Hepatocyte (in vitro differentiated cells): ENCODE results near the gene MIEF1.

Experiments used
- EZH2 ChIP-seq: fragments of 200-600 bp; sonication (generic); IDR thresholded peaks from 2 replicates; pipeline ENCODE4 v1.6.1; 2016; ENCODE audit warnings: antibody characterized with exemption, mild to moderate bottlenecking, borderline replicate concordance
- EZH2phosphoT487 ChIP-seq: fragments of 200-600 bp; sonication (generic); IDR thresholded peaks from one replicate; pipeline ENCODE4 v1.6.1; 2018; ENCODE audit warnings: antibody characterized with exemption, mild to moderate bottlenecking, low read depth, moderate library complexity; ENCODE audit not compliant: unreplicated experiment, severe bottlenecking
- TF ChIP-seq, protein P1 (sequence below): fragments of 200-600 bp; sonication (generic); IDR thresholded peaks from 2 replicates; pipeline ENCODE4 v1.5.1; 2016; ENCODE audit warnings: antibody characterized with exemption, mild to moderate bottlenecking; ENCODE audit not compliant: poor library complexity

DNA sequence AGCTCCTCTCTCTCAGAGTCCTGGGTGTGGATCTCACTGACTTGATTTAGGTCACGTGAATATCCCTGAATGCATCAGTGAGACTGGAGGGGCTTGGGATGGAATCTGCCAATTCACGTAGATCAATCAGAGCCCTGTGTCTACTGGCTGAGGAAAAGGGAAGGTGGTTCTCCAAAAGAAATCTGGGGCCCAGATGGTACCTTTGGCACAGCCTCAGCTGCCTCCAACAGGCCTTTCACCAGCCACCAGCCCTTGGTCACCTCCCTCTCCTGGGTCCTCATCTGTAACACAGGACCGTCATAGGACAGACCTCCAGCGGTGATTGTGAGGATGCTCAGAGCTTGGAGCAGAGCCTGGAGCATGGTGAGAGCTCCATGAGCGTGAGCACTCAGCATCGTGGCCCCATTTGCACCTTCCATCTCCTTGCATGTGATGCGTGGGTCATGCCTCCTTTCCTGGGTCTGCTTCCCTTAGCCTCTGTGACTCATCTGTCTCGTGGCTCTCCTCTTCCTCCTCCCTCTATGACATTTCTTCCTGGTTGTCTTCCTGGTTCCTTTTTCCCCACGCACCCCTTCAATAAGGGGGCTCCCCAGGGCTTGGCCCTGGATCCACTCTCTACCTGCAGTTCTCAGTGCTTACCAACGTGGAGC is 7.5 kb upstream of the MIEF1 start:
- TF ChIP-seq, protein P1, sequence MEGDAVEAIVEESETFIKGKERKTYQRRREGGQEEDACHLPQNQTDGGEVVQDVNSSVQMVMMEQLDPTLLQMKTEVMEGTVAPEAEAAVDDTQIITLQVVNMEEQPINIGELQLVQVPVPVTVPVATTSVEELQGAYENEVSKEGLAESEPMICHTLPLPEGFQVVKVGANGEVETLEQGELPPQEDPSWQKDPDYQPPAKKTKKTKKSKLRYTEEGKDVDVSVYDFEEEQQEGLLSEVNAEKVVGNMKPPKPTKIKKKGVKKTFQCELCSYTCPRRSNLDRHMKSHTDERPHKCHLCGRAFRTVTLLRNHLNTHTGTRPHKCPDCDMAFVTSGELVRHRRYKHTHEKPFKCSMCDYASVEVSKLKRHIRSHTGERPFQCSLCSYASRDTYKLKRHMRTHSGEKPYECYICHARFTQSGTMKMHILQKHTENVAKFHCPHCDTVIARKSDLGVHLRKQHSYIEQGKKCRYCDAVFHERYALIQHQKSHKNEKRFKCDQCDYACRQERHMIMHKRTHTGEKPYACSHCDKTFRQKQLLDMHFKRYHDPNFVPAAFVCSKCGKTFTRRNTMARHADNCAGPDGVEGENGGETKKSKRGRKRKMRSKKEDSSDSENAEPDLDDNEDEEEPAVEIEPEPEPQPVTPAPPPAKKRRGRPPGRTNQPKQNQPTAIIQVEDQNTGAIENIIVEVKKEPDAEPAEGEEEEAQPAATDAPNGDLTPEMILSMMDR: no peak
- TF ChIP-seq EZH2: no peak
- TF ChIP-seq EZH2phosphoT487: no peak
